C4-2B (cell line): ENCODE measurements around the gene EDNRB.

Source experiments
- H3K27ac ChIP-seq: fragments of 450-650 bp; 2 replicates; pipeline ENCODE4 v1.5.1; 2017
- CTCF ChIP-seq: fragments of 450-650 bp; conservative IDR thresholded peaks from 2 replicates; pipeline ENCODE4 v1.5.1; 2017; ENCODE audit warnings: mild to moderate bottlenecking
- ZFX ChIP-seq: fragments of 450-650 bp; IDR thresholded peaks from 2 replicates; pipeline ENCODE4 v1.6.1; 2017

Gene EDNRB

GRCh38 chr13:77898097-77898496, 20.5 kb downstream of the EDNRB start:
- no peak overlapping the region for H3K27ac ChIP-seq
- no peak for TF ChIP-seq ZFX
- TF ChIP-seq CTCF = no peak

GRCh38 chr13:77896977-77897376, 21.7 kb downstream of the EDNRB start:
- TF ChIP-seq CTCF (no peak), ZFX (no peak)
- no peak overlapping the region for H3K27ac ChIP-seq

GRCh38 chr13:77896536-77896935, 22.1 kb downstream of the EDNRB start:
- H3K27ac ChIP-seq = no peak overlapping the region
- TF ChIP-seq CTCF = no peak
- TF ChIP-seq ZFX = no peak

GRCh38 chr13:77894743-77895142, 23.9 kb downstream of the EDNRB start:
- TF ChIP-seq CTCF (no peak), ZFX (no peak)
- no peak overlapping the region for H3K27ac ChIP-seq

- no peak overlapping the region for H3K27ac ChIP-seq
- TF ChIP-seq CTCF (no peak), ZFX (no peak)
Measured at GRCh38 chr13:77893066-77893465, 25.6 kb downstream of the EDNRB start.

GRCh38 chr13:77892491-77892890, 26.1 kb downstream of the EDNRB start:
- TF ChIP-seq ZFX = no peak
- no peak for TF ChIP-seq CTCF

GRCh38 chr13:77891486-77891885, 27.1 kb downstream of the EDNRB start:
- TF ChIP-seq ZFX (no peak), CTCF (no peak)

More at GRCh38 chr13:77892491-77892890, 26.1 kb downstream of the EDNRB start:
- no peak overlapping the region for H3K27ac ChIP-seq

GRCh38 chr13:77891041-77891440, 27.6 kb downstream of the EDNRB start:
- no peak overlapping the region for H3K27ac ChIP-seq
- no peak for TF ChIP-seq CTCF
- no peak for TF ChIP-seq ZFX

More at GRCh38 chr13:77891486-77891885, 27.1 kb downstream of the EDNRB start:
- H3K27ac ChIP-seq = no peak overlapping the region
